Neural crest cell (in vitro differentiated cells): ENCODE results near the gene MRS2. TPM values are rescaled to one million over a fixed set of nuclear protein-coding genes. Genes with fewer than 3 reads are reported as not detected.

Source experiments
- DNase-seq: peaks from one replicate; pipeline ENCODE4 v3.0.0; 2021; ENCODE audit warnings: low read depth, mixed read lengths, low spot score
- H3K27ac Mint-ChIP-seq: one replicate; pipeline ENCODE4 v1.8.0; 2021; ENCODE audit warnings: mild to moderate bottlenecking, mixed read lengths; ENCODE audit not compliant: unreplicated experiment
- H3K27me3 Mint-ChIP-seq: 2 replicates; pipeline ENCODE4 v1.8.0; 2021; ENCODE audit warnings: low read depth, mild to moderate bottlenecking, mixed read lengths
- H3K36me3 Mint-ChIP-seq: 2 replicates; pipeline ENCODE4 v1.8.0; 2021; ENCODE audit warnings: low read depth, mild to moderate bottlenecking, mixed read lengths
- H3K4me1 Mint-ChIP-seq: 2 replicates; pipeline ENCODE4 v1.8.0; 2021; ENCODE audit warnings: mixed read lengths
- H3K4me3 Mint-ChIP-seq: one replicate; pipeline ENCODE4 v1.8.0; 2021; ENCODE audit warnings: mild to moderate bottlenecking, mixed read lengths
- H3K9me3 Mint-ChIP-seq: 2 replicates; pipeline ENCODE4 v1.8.0; 2021; ENCODE audit warnings: mixed read lengths
- CTCF ChIP-seq: fragments of 200-600 bp; sonication (generic); conservative IDR thresholded peaks from 2 replicates; pipeline ENCODE4 v1.5.0; 2021; ENCODE audit warnings: antibody characterized with exemption, mild to moderate bottlenecking
- total RNA-seq: library from RNA; stranded (reverse); gene quantifications from 2 replicates; pipeline ENCODE4 v1.2.1, GENCODE V29; 2021

The MRS2 gene
- total RNA-seq, 1 donor from 2014 or later = 38.4 TPM

GRCh38 chr6:24419526-24419925, 16.8 kb downstream of the MRS2 start:
- no peak for DNase-seq
- peaks cover 11% of the 10 kb centered on the region for H3K36me3 Mint-ChIP-seq
- no peaks in the 10 kb centered on the region for H3K9me3 Mint-ChIP-seq

DNA sequence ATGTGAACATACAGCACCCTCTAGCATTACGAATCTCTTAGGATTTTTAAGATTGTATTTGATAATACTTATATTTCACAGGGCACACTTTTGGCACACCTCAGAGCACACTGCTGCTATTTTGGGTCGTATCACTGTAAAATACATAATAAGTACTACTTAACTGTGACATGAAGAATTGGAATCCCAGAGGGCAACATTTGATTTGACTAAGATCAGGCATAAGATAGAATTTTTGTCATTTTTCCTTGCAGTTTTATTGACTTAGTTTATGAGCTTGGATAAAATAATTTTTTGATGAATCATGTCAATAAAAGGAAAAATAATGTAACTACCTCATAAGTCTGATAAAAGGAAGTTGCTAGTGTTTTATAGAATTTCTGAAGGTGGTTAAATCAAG, 22.4 kb downstream of the MRS2 start:
- Mint-ChIP-seq H3K27me3 (no peaks in the 10 kb centered on the region), H3K27ac (no peak overlapping the region), H3K9me3 (no peaks in the 10 kb centered on the region), H3K4me1 (no peaks in the 10 kb centered on the region), H3K4me3 (no peak overlapping the region), H3K36me3 (peaks cover 4% of the 10 kb centered on the region)
- TF ChIP-seq CTCF = no peak
- DNase-seq = no peak

More at GRCh38 chr6:24419526-24419925, 16.8 kb downstream of the MRS2 start:
- Mint-ChIP-seq H3K4me3 (no peak overlapping the region), H3K27me3 (no peaks in the 10 kb centered on the region), H3K27ac (no peak overlapping the region), H3K4me1 (no peaks in the 10 kb centered on the region)
- no peak for TF ChIP-seq CTCF

- TF ChIP-seq CTCF = no peak
- Mint-ChIP-seq H3K4me3 (no peak overlapping the region), H3K27me3 (no peaks in the 10 kb centered on the region), H3K27ac (no peak overlapping the region), H3K4me1 (no peaks in the 10 kb centered on the region), H3K9me3 (no peaks in the 10 kb centered on the region), H3K36me3 (peaks cover 6% of the 10 kb centered on the region)
- no peak for DNase-seq
Measured at GRCh38 chr6:24426729-24427446, 24.2 kb downstream of the MRS2 start.

DNA sequence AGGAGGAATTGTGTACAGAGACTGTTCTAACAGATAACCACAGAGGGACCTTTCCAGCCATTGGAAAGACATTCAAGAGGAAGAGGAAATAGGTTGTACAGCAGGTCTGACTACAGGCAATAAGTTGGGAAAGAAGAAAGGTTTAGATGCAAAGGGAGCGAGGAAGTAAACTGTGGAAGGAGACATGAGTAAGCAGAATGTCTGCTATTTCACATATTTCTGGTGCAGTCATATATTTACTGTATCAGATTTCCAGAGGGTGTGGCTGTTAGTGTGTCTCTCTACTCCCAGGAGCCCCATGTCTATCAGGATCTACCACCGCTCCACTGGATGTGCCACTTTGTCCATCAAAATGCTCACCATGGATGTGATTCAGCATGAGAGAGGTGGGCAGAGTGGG, 25.9 kb downstream of the MRS2 start:
- peaks cover 11% of the 10 kb centered on the region for H3K36me3 Mint-ChIP-seq
- no peak for DNase-seq
- H3K27ac Mint-ChIP-seq = no peak overlapping the region
- H3K9me3 Mint-ChIP-seq = no peaks in the 10 kb centered on the region
- H3K27me3 Mint-ChIP-seq = no peaks in the 10 kb centered on the region
- no peaks in the 10 kb centered on the region for H3K4me1 Mint-ChIP-seq
- TF ChIP-seq CTCF = no peak
- no peak overlapping the region for H3K4me3 Mint-ChIP-seq

GRCh38 chr6:24429146-24429545, 26.4 kb downstream of the MRS2 start:
- peaks cover 11% of the 10 kb centered on the region for H3K36me3 Mint-ChIP-seq
- H3K27ac Mint-ChIP-seq = no peak overlapping the region
- H3K4me3 Mint-ChIP-seq = no peak overlapping the region
- DNase-seq = no peak
- no peaks in the 10 kb centered on the region for H3K27me3 Mint-ChIP-seq
- H3K4me1 Mint-ChIP-seq = no peaks in the 10 kb centered on the region
- no peak for TF ChIP-seq CTCF
- H3K9me3 Mint-ChIP-seq = no peaks in the 10 kb centered on the region
